ENCODE data around the gene TRIM7. TPM values are rescaled to one million over a fixed set of nuclear protein-coding genes. Genes with fewer than 3 reads are reported as not detected.

The TRIM7 gene
- total RNA-seq, 1 experiment from 2014 or later = not detected

- CTCF ChIA-PET = no interaction called here
- H3K27ac ChIP-seq (ENCODE audit: low read depth, low read length, poor library complexity, severe bottlenecking) = peak overlapping the region; percentile 96
- H3K36me3 ChIP-seq (ENCODE audit: insufficient read depth, low read length, poor library complexity, severe bottlenecking) = peaks cover 60% of the 10 kb centered on the region
- H3K27me3 ChIP-seq (replicated peaks; ENCODE audit: insufficient read depth, low read depth, low read length, poor library complexity) = no peaks in the 10 kb centered on the region
- POLR2A ChIA-PET (ENCODE audit: low non-redundant PET) = no interaction called here
- intact Hi-C loops (cut with micrococcal nuclease; ENCODE audit: unreplicated experiment) = no loop called here
- peaks cover 33% of the 10 kb centered on the region for H3K4me1 ChIP-seq (ENCODE audit: insufficient read depth, low read length, poor library complexity, severe bottlenecking)
- no TSS peak for BruUV-seq (replicated peaks)
- no peak for DNase-seq (ENCODE audit: low spot score)
- H3K9me3 ChIP-seq (ENCODE audit: low read depth, low read length, poor library complexity, severe bottlenecking) = no peaks in the 10 kb centered on the region
- TF ChIP-seq CTCF (conservative IDR thresholded peaks at IDR 0.05; ENCODE audit: low read depth, low read length) = no peak
- TF ChIP-seq EZH2 (IDR thresholded peaks at IDR 0.05; ENCODE audit: borderline replicate concordance, low read depth, low read length, poor library complexity, severe bottlenecking) = no peak
- H3K4me3 ChIP-seq (ENCODE audit: low read depth, low read length, poor library complexity, severe bottlenecking) = peak overlapping the region; percentile 78
Observed at GRCh38 chr5:181242031-181242451, 37.0 kb upstream of the TRIM7 start.

GRCh38 chr5:181241393-181241975, 36.5 kb upstream of the TRIM7 start:
- ChIA-PET CTCF (no interaction called here), POLR2A (ENCODE audit: low non-redundant PET) (interaction anchor here (0.5 to 0.7 kb wide), 2 partner anchors 14 to 18 kb away, joined by 3 to 8 read pairs; partner anchors contain the start of gene TRIM41)
- peak; percentile 87 for DNase-seq (ENCODE audit: low spot score)
- Histone ChIP-seq H3K36me3 (ENCODE audit: insufficient read depth, low read length, poor library complexity, severe bottlenecking) (peaks cover 66% of the 10 kb centered on the region), H3K4me1 (ENCODE audit: insufficient read depth, low read length, poor library complexity, severe bottlenecking) (peaks cover 33% of the 10 kb centered on the region), H3K4me3 (ENCODE audit: low read depth, low read length, poor library complexity, severe bottlenecking) (peak overlapping the region; percentile 78), H3K27me3 (replicated peaks; ENCODE audit: insufficient read depth, low read depth, low read length, poor library complexity) (no peaks in the 10 kb centered on the region), H3K9me3 (ENCODE audit: low read depth, low read length, poor library complexity, severe bottlenecking) (no peaks in the 10 kb centered on the region), H3K27ac (ENCODE audit: low read depth, low read length, poor library complexity, severe bottlenecking) (peak overlapping the region; percentile 96)
- intact Hi-C loops (cut with micrococcal nuclease; ENCODE audit: unreplicated experiment) = no loop called here
- TF ChIP-seq EZH2 (IDR thresholded peaks at IDR 0.05; ENCODE audit: borderline replicate concordance, low read depth, low read length, poor library complexity, severe bottlenecking) (no peak), CTCF (conservative IDR thresholded peaks at IDR 0.05; ENCODE audit: low read depth, low read length) (no peak; the same call in 1 of the 2 replicates)
- no TSS peak for BruUV-seq (replicated peaks)

- Histone ChIP-seq H3K27ac (ENCODE audit: low read depth, low read length, poor library complexity, severe bottlenecking) (no peak overlapping the region), H3K36me3 (ENCODE audit: insufficient read depth, low read length, poor library complexity, severe bottlenecking) (peaks cover 87% of the 10 kb centered on the region), H3K4me3 (ENCODE audit: low read depth, low read length, poor library complexity, severe bottlenecking) (no peak overlapping the region), H3K4me1 (ENCODE audit: insufficient read depth, low read length, poor library complexity, severe bottlenecking) (peaks cover 26% of the 10 kb centered on the region), H3K27me3 (replicated peaks; ENCODE audit: insufficient read depth, low read depth, low read length, poor library complexity) (no peaks in the 10 kb centered on the region), H3K9me3 (ENCODE audit: low read depth, low read length, poor library complexity, severe bottlenecking) (no peaks in the 10 kb centered on the region)
- intact Hi-C loops (cut with micrococcal nuclease; ENCODE audit: unreplicated experiment) = no loop called here
- BruUV-seq (replicated peaks) = no TSS peak
- ChIA-PET POLR2A (ENCODE audit: low non-redundant PET) (no interaction called here), CTCF (no interaction called here)
- DNase-seq (ENCODE audit: low spot score) = no peak
- TF ChIP-seq EZH2 (IDR thresholded peaks at IDR 0.05; ENCODE audit: borderline replicate concordance, low read depth, low read length, poor library complexity, severe bottlenecking) = no peak
- no peak for TF ChIP-seq CTCF (conservative IDR thresholded peaks at IDR 0.05; ENCODE audit: low read depth, low read length)
Observed at GRCh38 chr5:181239062-181239663, 34.2 kb upstream of the TRIM7 start.
